Mucosa of descending colon (tissue), 3 donors: Measurements from ENCODE around the gene PUM1. TPM values are rescaled to one million over a fixed set of nuclear protein-coding genes. Genes with fewer than 3 reads are reported as not detected.
A peak's percentile ranks its signal among the peaks of the same experiment; 100 is the strongest.

Experiments used
- ATAC-seq: fragments of 200-7000 bp; cut with Tn5 transposase; one replicate; pipeline ENCODE4 v1.9.1; 2020; ENCODE audit warnings: mild to moderate bottlenecking, moderate library complexity
- DNase-seq, 3 donors: peaks; one replicate each; pipeline ENCODE4 v3.0.0-alpha.2; 2020
- H3K36me3 ChIP-seq: fragments of 200-600 bp; one replicate; pipeline ENCODE4 v1.8.0; 2021; ENCODE audit warnings: low read depth, mild to moderate bottlenecking
- H3K4me1 ChIP-seq: fragments of 200-600 bp; one replicate; pipeline ENCODE4 v1.8.0; 2021; ENCODE audit warnings: low read depth, mild to moderate bottlenecking
- H3K4me3 ChIP-seq: fragments of 200-600 bp; one replicate; pipeline ENCODE4 v1.8.0; 2021; ENCODE audit warnings: mild to moderate bottlenecking
- H3K9me3 ChIP-seq: fragments of 200-600 bp; one replicate; pipeline ENCODE4 v1.8.0; 2021; ENCODE audit warnings: mild to moderate bottlenecking
- CTCF ChIP-seq: fragments of 200-600 bp; IDR thresholded peaks from one replicate; pipeline ENCODE4 v1.8.0; 2022; ENCODE audit warnings: antibody characterized with exemption, mild to moderate bottlenecking
- intact Hi-C, 2 donors: fragments of 100-400 bp; cut with DNase I in 1 of 2; cut with micrococcal nuclease in 1 of 2; formaldehyde crosslinking; loops; one replicate each; pipeline versions ENCODE4 v1.11.0 to v1.11.1; 2022; cut with DNase I, micrococcal nuclease
- total RNA-seq, 3 donors: library from RNA; stranded (reverse); fragmentation: NEBNext Ultra II Directional in 2 of 3; extraction: Animal tissue kit (Norgen Biotek cat#: 25700) in 2 of 3; gene quantifications; one replicate each; pipeline versions ENCODE4 v1.2.1 to v1.2.4, GENCODE V29; 2021 to 2023
- donor health status: DM: no; HTN: no; CAD: no; lungs with moderate emphysema.
- donor health status: DM: no; HTN: no; CAD: no.
- donor health status: DM: no; HTN: yes; CAD: no.

The PUM1 gene
- total RNA-seq, 3 donors from 2014 or later: 116 to 135 (median 127) TPM

- Histone ChIP-seq H3K9me3 (no peaks in the 10 kb centered on the region), H3K36me3 (no peaks in the 10 kb centered on the region), H3K4me1 (peaks cover 11% of the 10 kb centered on the region), H3K4me3 (peak overlapping the region; percentile 9)
- DNase-seq (peak in 2 of 3 donors; percentile 48 to 56), ATAC-seq (no peak)
- TF ChIP-seq CTCF: no peak
- intact Hi-C loops: no loop called here
Observed at GRCh38 chr1:30907481-30908315, 157.8 kb downstream of the PUM1 start.

- Histone ChIP-seq H3K4me1 (peaks cover 11% of the 10 kb centered on the region), H3K36me3 (no peaks in the 10 kb centered on the region), H3K9me3 (no peaks in the 10 kb centered on the region), H3K4me3 (no peak overlapping the region)
- TF ChIP-seq CTCF: no peak
- ATAC-seq (no peak), DNase-seq (peak in 1 of 3 donors; percentile 20)
- intact Hi-C loops: no loop called here
Observed at GRCh38 chr1:30906631-30907441, 158.7 kb downstream of the PUM1 start.

- Histone ChIP-seq H3K36me3 (no peaks in the 10 kb centered on the region), H3K4me3 (no peak overlapping the region), H3K9me3 (no peaks in the 10 kb centered on the region), H3K4me1 (peaks cover 11% of the 10 kb centered on the region)
- intact Hi-C loops: no loop called here
- no peak for TF ChIP-seq CTCF
- ATAC-seq (no peak), DNase-seq (peak in 1 of 3 donors; percentile 41)
Observed at GRCh38 chr1:30905916-30906620, 159.4 kb downstream of the PUM1 start.

DNA sequence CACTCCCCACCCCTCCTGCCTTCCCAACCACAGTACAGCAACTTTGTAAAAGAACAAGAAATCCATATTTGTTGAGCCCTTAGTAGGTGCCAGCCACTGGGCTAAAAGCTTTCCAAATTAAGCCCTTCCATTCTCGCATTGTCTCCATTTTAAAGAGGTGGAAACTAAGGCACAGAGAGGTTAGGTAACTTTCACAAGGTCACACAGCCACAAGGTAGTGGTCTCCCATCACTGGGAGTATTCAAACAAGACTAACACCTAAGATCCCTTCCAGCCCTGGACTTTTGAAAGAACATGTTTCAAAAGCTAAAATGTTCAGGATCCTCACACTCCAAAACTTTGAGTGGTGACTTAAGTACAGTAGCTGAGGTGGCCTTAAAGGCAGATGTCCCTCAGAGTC is 160.1 kb downstream of the PUM1 start:
- Histone ChIP-seq H3K4me1 (peaks cover 11% of the 10 kb centered on the region), H3K4me3 (no peak overlapping the region), H3K36me3 (no peaks in the 10 kb centered on the region), H3K9me3 (no peaks in the 10 kb centered on the region)
- no peak for ATAC-seq
- intact Hi-C loops: no loop called here
- TF ChIP-seq CTCF: no peak
- no peak for DNase-seq

DNA sequence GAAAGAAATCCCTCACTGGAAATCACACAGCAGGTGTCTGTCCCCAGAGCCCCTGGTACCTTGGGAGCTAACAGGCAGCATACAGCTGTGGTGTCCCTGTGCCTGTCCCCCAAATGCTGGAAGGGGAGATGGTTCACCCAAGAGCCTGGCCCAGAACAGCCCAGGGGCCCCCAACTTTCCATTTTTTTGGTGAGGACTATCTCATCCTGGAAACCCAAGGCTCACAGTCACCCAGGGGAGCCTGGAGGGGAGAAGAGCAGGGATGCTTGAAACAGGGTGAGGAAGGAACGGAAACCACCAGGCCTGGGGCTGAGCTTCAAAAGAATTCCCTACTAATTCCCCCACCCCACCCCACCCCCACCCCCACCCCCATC is 160.6 kb downstream of the PUM1 start:
- Histone ChIP-seq H3K9me3 (no peaks in the 10 kb centered on the region), H3K36me3 (no peaks in the 10 kb centered on the region), H3K4me1 (peaks cover 10% of the 10 kb centered on the region), H3K4me3 (no peak overlapping the region)
- no peak for ATAC-seq
- TF ChIP-seq CTCF: no peak
- DNase-seq: peak in 1 of 3 donors; percentile 19
- intact Hi-C loops: no loop called here
